MCF 10A (cell line): ENCODE measurements around the gene SND1. TPM values are rescaled to one million over a fixed set of nuclear protein-coding genes. Genes with fewer than 3 reads are reported as not detected.

ENCODE experiments used
- BruUV-seq: library from RNA; stranded (reverse); fragments of 400-500 nt; replicated peaks from 2 replicates; lab custom pipeline; 2021; lab: Mats Ljungman, UMichigan
- CTCF ChIA-PET: fragments of 300-600 bp; sonication (Branson Sonifier 250); formaldehyde crosslinking; extraction: SDS; loops from one replicate; lab custom pipeline; 2021; ENCODE audit warnings: antibody characterized with exemption, inconsistent platforms; lab: Yijun Ruan, JAX
- POLR2A ChIA-PET: fragments of 300-600, 350-650 bp; sonication (Branson Sonifier 250); formaldehyde crosslinking; extraction: SDS; loops from one replicate; lab custom pipeline; 2020; ENCODE audit warnings: antibody characterized with exemption, inconsistent platforms; lab: Yijun Ruan, JAX
- DNase-seq: peaks from one replicate; pipeline ENCODE4 v3.0.0-alpha.2; 2018; ENCODE audit not compliant: unreplicated experiment
- H3K27ac Mint-ChIP-seq: one replicate; pipeline ENCODE4 v1.8.0; 2022; ENCODE audit warnings: mild to moderate bottlenecking, low read depth, mixed read lengths; ENCODE audit not compliant: unreplicated experiment
- H3K27me3 Mint-ChIP-seq: one replicate; pipeline ENCODE4 v1.8.0; 2022; ENCODE audit warnings: mixed read lengths; ENCODE audit not compliant: insufficient read depth, unreplicated experiment
- H3K36me3 Mint-ChIP-seq: one replicate; pipeline ENCODE4 v1.8.0; 2022; ENCODE audit warnings: mild to moderate bottlenecking, moderate library complexity, mixed read lengths; ENCODE audit not compliant: insufficient read depth, unreplicated experiment
- H3K4me1 Mint-ChIP-seq: one replicate; pipeline ENCODE4 v1.8.0; 2022; ENCODE audit warnings: mixed read lengths; ENCODE audit not compliant: insufficient read depth, unreplicated experiment
- H3K4me3 Mint-ChIP-seq: one replicate; pipeline ENCODE4 v1.8.0; 2022; ENCODE audit warnings: mild to moderate bottlenecking, moderate library complexity, mixed read lengths; ENCODE audit not compliant: unreplicated experiment
- H3K9me3 Mint-ChIP-seq: one replicate; pipeline ENCODE4 v1.8.0; 2022; ENCODE audit warnings: mixed read lengths; ENCODE audit not compliant: unreplicated experiment
- intact Hi-C: fragments of 100-400 bp; cut with micrococcal nuclease; formaldehyde crosslinking; loops from 2 replicates; pipeline ENCODE4 v1.14.1; 2022
- total RNA-seq: library from RNA; stranded (reverse); gene quantifications from 2 replicates; pipeline ENCODE4 v1.2.3, GENCODE V29; 2022
- TF ChIP-seq, protein P1 (sequence below): fragments of 200-600 bp; IDR thresholded peaks from one replicate; pipeline ENCODE4 v1.8.0; 2022; ENCODE audit warnings: antibody characterized with exemption, mild to moderate bottlenecking; ENCODE audit not compliant: unreplicated experiment

The SND1 gene
- total RNA-seq, 1 experiment from 2014 or later = 297 TPM

DNA sequence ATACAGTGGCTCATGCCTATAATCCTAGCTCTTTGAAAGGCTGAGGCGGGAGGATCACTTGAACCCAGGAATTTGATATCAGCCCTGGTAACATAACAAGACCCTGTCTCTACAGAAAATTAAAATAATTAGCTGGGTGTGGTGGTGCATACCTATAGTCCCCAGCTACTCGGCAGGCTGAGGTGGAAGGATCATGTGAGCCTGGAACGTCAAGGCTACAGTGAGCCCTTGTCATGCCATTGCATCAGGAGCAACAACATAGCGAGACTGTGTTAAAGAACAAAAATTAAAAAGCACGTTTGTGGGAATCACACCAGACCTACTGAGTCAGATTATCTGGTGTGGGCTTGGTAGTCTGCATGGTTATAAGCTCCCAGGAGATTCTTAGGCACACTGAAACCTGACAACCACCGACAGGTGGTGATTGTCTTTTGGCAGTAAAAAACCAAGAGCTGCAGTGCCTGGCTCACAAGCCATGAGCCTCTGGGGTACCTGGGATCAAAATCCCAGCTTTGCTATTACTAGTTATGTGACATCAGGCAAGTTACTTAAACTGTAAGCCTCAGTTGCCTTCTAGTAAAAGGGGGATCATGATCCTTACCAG is 146.9 kb downstream of the SND1 start:
- POLR2A ChIA-PET = no interaction called here
- Mint-ChIP-seq H3K36me3 (peaks cover 22% of the 10 kb centered on the region), H3K27ac (no peak overlapping the region), H3K27me3 (no peaks in the 10 kb centered on the region), H3K4me1 (peaks cover 18% of the 10 kb centered on the region), H3K4me3 (no peak overlapping the region), H3K9me3 (no peaks in the 10 kb centered on the region)
- no peak for DNase-seq
- intact Hi-C loops = no loop called here
- CTCF ChIA-PET = interaction anchor here (0.7 to 1.0 kb wide), 2 partner anchors 18 to 34 kb away, joined by 4 to 5 read pairs; no protein-coding TSS in a partner anchor
- no TSS peak for BruUV-seq
- TF ChIP-seq, protein P1, sequence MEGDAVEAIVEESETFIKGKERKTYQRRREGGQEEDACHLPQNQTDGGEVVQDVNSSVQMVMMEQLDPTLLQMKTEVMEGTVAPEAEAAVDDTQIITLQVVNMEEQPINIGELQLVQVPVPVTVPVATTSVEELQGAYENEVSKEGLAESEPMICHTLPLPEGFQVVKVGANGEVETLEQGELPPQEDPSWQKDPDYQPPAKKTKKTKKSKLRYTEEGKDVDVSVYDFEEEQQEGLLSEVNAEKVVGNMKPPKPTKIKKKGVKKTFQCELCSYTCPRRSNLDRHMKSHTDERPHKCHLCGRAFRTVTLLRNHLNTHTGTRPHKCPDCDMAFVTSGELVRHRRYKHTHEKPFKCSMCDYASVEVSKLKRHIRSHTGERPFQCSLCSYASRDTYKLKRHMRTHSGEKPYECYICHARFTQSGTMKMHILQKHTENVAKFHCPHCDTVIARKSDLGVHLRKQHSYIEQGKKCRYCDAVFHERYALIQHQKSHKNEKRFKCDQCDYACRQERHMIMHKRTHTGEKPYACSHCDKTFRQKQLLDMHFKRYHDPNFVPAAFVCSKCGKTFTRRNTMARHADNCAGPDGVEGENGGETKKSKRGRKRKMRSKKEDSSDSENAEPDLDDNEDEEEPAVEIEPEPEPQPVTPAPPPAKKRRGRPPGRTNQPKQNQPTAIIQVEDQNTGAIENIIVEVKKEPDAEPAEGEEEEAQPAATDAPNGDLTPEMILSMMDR = no peak

DNA sequence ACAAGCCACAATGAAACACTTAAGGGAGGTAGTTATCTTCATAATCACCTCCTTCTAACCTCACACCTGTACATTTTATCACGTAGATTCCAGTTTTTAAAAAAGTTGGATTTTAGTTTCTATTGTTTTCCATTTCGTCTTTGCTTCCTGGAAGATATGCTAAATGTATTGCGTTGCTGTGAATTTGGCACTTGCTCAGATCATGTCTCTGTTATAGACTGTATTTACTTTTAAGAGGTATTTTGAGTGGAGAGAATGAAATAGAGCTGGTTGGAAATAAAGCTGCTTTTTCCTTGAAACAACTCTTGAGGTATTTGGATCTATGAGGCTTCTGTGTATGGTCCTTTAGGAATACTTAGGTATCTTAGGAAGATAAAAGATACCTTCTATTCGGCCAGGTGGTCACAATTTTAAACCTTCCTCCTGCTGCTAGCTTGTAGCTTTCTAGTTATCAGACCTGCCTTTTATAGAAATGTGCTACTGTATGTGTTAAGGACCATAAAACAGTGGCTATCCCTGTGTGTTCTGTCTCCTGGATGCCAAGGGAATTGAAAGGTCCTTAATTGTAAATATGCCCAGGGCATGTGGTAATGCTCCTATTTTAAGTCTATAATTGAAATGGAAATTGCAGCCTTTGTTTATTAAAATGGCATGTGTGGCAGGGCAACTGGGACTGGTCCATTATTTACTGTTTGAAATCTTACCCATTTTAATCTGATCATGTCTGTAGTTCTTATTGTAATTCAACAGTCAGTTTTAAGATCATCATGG is 147.7 kb downstream of the SND1 start:
- peaks cover 19% of the 10 kb centered on the region for H3K36me3 Mint-ChIP-seq
- BruUV-seq = no TSS peak
- H3K9me3 Mint-ChIP-seq = no peaks in the 10 kb centered on the region
- H3K27me3 Mint-ChIP-seq = no peaks in the 10 kb centered on the region
- H3K27ac Mint-ChIP-seq = no peak overlapping the region
- no peak for DNase-seq
- POLR2A ChIA-PET = no interaction called here
- no peak overlapping the region for H3K4me3 Mint-ChIP-seq
- CTCF ChIA-PET = interaction anchor here (1.0 kb wide), 1 partner anchor 35 kb away, joined by 4 read pairs; no protein-coding TSS in a partner anchor
- TF ChIP-seq, protein P1 = no peak
- peaks cover 18% of the 10 kb centered on the region for H3K4me1 Mint-ChIP-seq
- intact Hi-C loops = no loop called here

DNA sequence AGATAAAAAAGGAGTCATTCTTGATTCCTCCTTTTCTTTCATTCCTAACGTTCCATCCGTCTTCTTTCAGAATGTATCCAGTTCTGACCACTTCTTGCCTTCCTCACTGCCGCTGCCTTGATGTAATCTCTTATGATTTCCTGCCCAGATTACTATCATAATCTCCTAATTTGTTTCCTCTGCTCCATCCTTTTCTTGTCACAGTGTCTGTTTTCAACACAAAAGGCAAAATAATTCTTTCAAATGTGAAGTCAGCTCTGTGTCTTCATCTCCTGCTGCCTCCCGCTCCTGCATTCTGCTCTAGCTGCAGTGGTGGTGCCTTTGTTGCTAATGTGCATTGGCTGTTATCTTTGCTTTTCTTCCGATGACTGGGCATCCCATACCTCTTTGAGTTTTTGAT is 150.9 kb downstream of the SND1 start:
- ChIA-PET CTCF (interaction anchor here (1.7 kb wide), 1 partner anchor 13 kb away, joined by 3 read pairs; no protein-coding TSS in a partner anchor), POLR2A (no interaction called here)
- BruUV-seq = no TSS peak
- no peak for DNase-seq
- Mint-ChIP-seq H3K4me3 (no peak overlapping the region), H3K27ac (no peak overlapping the region), H3K4me1 (peaks cover 14% of the 10 kb centered on the region), H3K27me3 (no peaks in the 10 kb centered on the region), H3K36me3 (peaks cover 22% of the 10 kb centered on the region), H3K9me3 (no peaks in the 10 kb centered on the region)
- intact Hi-C loops = no loop called here
- TF ChIP-seq, protein P1 = no peak

DNA sequence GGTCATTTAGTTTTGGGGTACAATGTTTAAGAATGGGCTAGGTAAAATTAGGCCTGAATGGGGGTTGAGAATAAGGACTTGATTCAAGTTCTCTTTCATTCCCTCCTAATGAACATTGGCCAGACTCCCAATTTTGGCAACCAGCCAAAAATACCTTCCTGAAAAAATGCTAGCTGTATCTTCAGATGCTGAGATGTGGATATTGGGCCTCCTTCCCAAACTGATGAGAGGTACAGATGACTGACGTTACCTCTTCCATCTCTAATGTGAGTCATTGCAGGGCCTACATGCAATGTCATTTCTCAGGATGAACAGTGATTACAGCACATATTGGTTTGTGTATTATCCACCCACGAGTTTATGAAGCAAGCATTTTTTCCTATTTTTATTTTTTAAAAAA is 151.6 kb downstream of the SND1 start:
- DNase-seq = peak; percentile 59
- TF ChIP-seq, protein P1 = no peak
- intact Hi-C loops = no loop called here
- peaks cover 8% of the 10 kb centered on the region for H3K4me1 Mint-ChIP-seq
- POLR2A ChIA-PET = interaction anchor here (0.7 to 1.0 kb wide), 2 partner anchors 10 to 18 kb away, joined by 3 to 4 read pairs; no protein-coding TSS in a partner anchor
- peaks cover 26% of the 10 kb centered on the region for H3K36me3 Mint-ChIP-seq
- no peak overlapping the region for H3K27ac Mint-ChIP-seq
- H3K27me3 Mint-ChIP-seq = no peaks in the 10 kb centered on the region
- no peaks in the 10 kb centered on the region for H3K9me3 Mint-ChIP-seq
- BruUV-seq = no TSS peak
- CTCF ChIA-PET = interaction anchor here (0.6 to 1.7 kb wide), 3 partner anchors 11 to 75 kb away, joined by 3 to 8 read pairs (median 3); no protein-coding TSS in a partner anchor
- no peak overlapping the region for H3K4me3 Mint-ChIP-seq
